K562 (cell line): ENCODE results near the gene HNRNPA3. TPM values are rescaled to one million over a fixed set of nuclear protein-coding genes. Genes with fewer than 3 reads are reported as not detected.
A peak's percentile ranks its signal among the peaks of the same experiment; 100 is the strongest.

Experiments
- FOS ChIP-seq: IDR thresholded peaks from 3 replicates; pipeline ENCODE4 v1.6.1; 2011; ENCODE audit not compliant: insufficient read length; ENCODE audit errors: extremely low read depth
- MEF2A ChIP-seq: IDR thresholded peaks from 2 replicates; pipeline ENCODE4 v1.6.1; 2011; ENCODE audit warnings: low read depth, mild to moderate bottlenecking, low read length, moderate library complexity; ENCODE audit not compliant: control insufficient read depth
- PCBP1 ChIP-seq: fragments of 200-400 bp; formaldehyde crosslinking; IDR thresholded peaks from 2 replicates; pipeline ENCODE4 v1.6.1; 2018; ENCODE audit warnings: mild to moderate bottlenecking, low read depth, low read length; ENCODE audit not compliant: poor library complexity, severe bottlenecking
- POLR3A ChIP-seq: IDR thresholded peaks from 2 replicates; pipeline ENCODE4 v1.6.1; 2011; ENCODE audit warnings: borderline replicate concordance, mild to moderate bottlenecking, moderate library complexity; ENCODE audit not compliant: insufficient read length, insufficient read depth; ENCODE audit errors: extremely low read depth
- SMAD3 ChIP-seq: fragments of 450-650 bp; formaldehyde crosslinking; conservative IDR thresholded peaks from 2 replicates; pipeline ENCODE4 v1.4.0; 2020; ENCODE audit warnings: mild to moderate bottlenecking
- SUPT5H ChIP-seq: fragments of 450-650 bp; IDR thresholded peaks from 2 replicates; pipeline ENCODE4 v1.6.1; 2016
- TBP ChIP-seq: optimal IDR thresholded peaks from 2 replicates; pipeline ENCODE3; 2011; ENCODE audit warnings: low read depth, low read length, improper control_type of control experiment
- TCF7L2 ChIP-seq: fragments of 150-350 bp; IDR thresholded peaks from 2 replicates; pipeline ENCODE4 v1.6.1; 2016; ENCODE audit warnings: low read depth, mild to moderate bottlenecking, low read length, moderate library complexity
- TOE1 ChIP-seq, 2 experiments: fragments of 450-650 bp in 1 of 2; sonication (generic) in 1 of 2; formaldehyde crosslinking in 1 of 2; IDR thresholded peaks; 2 replicates each; pipeline versions ENCODE4 v1.7.1 to v1.8.0; 2016 to 2022; ENCODE audit warnings: borderline replicate concordance in 2 of 2, mild to moderate bottlenecking in 2 of 2, antibody characterized with exemption in 1 of 2, inconsistent platforms in 1 of 2, low read depth in 1 of 2, missing genetic modification reagents in 1 of 2, moderate library complexity in 1 of 2
- ZNF232 ChIP-seq: sonication (generic); formaldehyde crosslinking; IDR thresholded peaks from 2 replicates; pipeline ENCODE4 v1.8.0; 2022; ENCODE audit warnings: mild to moderate bottlenecking, missing genetic modification reagents
- ZZZ3 ChIP-seq: fragments of 450-650 bp; IDR thresholded peaks from 2 replicates; pipeline ENCODE4 v1.6.1; 2016; ENCODE audit warnings: antibody characterized with exemption, mild to moderate bottlenecking, moderate library complexity
- polyA plus RNA-seq, 8 experiments: library from polyadenylated mRNA; depleted of rRNA in 4 of 8; stranded (reverse) in 5 of 8; unstranded in 3 of 8; fragments of >200 nt; fragmentation: Nextera tagmentation in 2 of 8; fragmentation: Illumina TruSeq in 1 of 8; extraction: Ambion mirVana in 2 of 8; extraction: Trizol in 1 of 8; gene quantifications; 2 replicates each; pipeline versions ENCODE4 v1.2.1 to v1.2.3, GENCODE V29; 2011 to 2014; ENCODE audit warnings: inconsistent platforms in 1 of 8, missing spikeins in 1 of 8
- total RNA-seq, 7 experiments: library from RNA; depleted of rRNA in 6 of 7; stranded (reverse); fragments of >200 nt in 6 of 7; fragmentation: Illumina TruSeq in 2 of 7; extraction: Trizol in 2 of 7; gene quantifications; 2 replicates each; pipeline versions ENCODE4 v1.2.1 to v1.2.3, GENCODE V29; 2011 to 2021; ENCODE audit warnings: low replicate concordance in 1 of 7
- TF ChIP-seq, protein P1 (sequence below): sonication (generic); formaldehyde crosslinking; IDR thresholded peaks from 2 replicates; pipeline ENCODE4 v1.8.0; 2022; ENCODE audit warnings: mild to moderate bottlenecking, missing genetic modification reagents
- TF ChIP-seq, protein P2 (sequence below): fragments of 250-450 bp; sonication (Bioruptor Pico); IDR thresholded peaks from 2 replicates; pipeline ENCODE4 v1.5.1; 2021; ENCODE audit warnings: mild to moderate bottlenecking
- TF ChIP-seq, protein P3 (sequence below): sonication (generic); formaldehyde crosslinking; IDR thresholded peaks from 2 replicates; pipeline ENCODE4 v1.8.0; 2023; ENCODE audit warnings: mild to moderate bottlenecking, missing genetic modification reagents
- TF ChIP-seq, protein P4 (sequence below): fragments of 250-450 bp; sonication (Bioruptor Pico); IDR thresholded peaks from 2 replicates; pipeline ENCODE4 v1.8.0; 2022; ENCODE audit warnings: moderate library complexity, mild to moderate bottlenecking, inconsistent platforms

HNRNPA3 gene
- total and polyA plus RNA-seq, 9 of the 15 experiments (the other 6 are each of a cell fraction or from before 2014, with no cell fraction given) = 72.8 to 428 (median 192) TPM

DNA sequence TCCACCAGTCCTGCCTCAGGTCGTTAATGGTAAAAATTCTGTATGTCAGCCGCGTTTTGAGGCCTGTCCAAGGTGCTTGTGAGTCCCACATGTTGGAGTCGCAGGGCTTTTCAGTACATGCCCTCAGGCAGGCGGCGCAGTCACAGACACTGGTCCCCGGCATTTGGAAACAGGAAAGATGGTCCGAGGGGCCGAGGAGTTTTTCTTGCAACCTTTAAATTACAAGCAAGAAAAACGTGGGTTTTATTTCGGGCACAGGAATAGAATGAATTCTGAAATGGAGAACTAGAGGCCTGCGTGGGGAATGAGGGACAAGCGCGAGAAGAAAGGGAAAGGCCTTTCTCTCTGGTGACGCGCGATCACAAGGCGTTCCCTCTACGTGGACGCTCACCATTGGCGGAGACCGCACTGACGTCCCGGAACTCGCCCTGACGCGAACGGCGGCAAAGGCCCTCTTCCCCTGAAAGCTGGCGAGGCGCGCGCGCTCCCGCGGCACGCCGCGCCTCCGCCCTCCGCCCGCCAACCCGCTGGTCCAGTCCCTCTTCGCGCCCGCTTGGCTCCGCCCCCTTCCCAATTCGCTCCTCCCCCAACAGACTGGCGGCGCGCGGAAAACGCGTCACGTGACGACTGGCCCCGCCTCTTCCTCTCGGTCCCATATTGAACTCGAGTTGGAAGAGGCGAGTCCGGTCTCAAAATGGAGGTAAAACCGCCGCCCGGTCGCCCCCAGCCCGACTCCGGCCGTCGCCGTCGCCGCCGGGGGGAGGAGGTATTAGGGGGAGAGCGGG is at the start of gene HNRNPA3 (continued):
- TF ChIP-seq, protein P1, sequence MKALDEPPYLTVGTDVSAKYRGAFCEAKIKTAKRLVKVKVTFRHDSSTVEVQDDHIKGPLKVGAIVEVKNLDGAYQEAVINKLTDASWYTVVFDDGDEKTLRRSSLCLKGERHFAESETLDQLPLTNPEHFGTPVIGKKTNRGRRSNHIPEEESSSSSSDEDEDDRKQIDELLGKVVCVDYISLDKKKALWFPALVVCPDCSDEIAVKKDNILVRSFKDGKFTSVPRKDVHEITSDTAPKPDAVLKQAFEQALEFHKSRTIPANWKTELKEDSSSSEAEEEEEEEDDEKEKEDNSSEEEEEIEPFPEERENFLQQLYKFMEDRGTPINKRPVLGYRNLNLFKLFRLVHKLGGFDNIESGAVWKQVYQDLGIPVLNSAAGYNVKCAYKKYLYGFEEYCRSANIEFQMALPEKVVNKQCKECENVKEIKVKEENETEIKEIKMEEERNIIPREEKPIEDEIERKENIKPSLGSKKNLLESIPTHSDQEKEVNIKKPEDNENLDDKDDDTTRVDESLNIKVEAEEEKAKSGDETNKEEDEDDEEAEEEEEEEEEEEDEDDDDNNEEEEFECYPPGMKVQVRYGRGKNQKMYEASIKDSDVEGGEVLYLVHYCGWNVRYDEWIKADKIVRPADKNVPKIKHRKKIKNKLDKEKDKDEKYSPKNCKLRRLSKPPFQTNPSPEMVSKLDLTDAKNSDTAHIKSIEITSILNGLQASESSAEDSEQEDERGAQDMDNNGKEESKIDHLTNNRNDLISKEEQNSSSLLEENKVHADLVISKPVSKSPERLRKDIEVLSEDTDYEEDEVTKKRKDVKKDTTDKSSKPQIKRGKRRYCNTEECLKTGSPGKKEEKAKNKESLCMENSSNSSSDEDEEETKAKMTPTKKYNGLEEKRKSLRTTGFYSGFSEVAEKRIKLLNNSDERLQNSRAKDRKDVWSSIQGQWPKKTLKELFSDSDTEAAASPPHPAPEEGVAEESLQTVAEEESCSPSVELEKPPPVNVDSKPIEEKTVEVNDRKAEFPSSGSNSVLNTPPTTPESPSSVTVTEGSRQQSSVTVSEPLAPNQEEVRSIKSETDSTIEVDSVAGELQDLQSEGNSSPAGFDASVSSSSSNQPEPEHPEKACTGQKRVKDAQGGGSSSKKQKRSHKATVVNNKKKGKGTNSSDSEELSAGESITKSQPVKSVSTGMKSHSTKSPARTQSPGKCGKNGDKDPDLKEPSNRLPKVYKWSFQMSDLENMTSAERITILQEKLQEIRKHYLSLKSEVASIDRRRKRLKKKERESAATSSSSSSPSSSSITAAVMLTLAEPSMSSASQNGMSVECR (CRISPR knock-in tag) = no peak
- TF ChIP-seq ZNF232 (CRISPR knock-in tag) = no peak
- TF ChIP-seq, protein P2, sequence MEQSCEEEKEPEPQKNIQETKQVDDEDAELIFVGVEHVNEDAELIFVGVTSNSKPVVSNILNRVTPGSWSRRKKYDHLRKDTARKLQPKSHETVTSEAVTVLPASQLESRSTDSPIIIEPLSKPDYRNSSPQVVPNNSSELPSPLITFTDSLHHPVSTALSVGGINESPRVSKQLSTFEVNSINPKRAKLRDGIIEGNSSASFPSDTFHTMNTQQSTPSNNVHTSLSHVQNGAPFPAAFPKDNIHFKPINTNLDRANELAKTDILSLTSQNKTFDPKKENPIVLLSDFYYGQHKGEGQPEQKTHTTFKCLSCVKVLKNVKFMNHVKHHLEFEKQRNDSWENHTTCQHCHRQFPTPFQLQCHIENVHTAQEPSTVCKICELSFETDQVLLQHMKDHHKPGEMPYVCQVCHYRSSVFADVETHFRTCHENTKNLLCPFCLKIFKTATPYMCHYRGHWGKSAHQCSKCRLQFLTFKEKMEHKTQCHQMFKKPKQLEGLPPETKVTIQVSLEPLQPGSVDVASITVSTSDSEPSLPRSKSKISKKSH (CRISPR knock-in tag) = no peak
- TF ChIP-seq, protein P3, sequence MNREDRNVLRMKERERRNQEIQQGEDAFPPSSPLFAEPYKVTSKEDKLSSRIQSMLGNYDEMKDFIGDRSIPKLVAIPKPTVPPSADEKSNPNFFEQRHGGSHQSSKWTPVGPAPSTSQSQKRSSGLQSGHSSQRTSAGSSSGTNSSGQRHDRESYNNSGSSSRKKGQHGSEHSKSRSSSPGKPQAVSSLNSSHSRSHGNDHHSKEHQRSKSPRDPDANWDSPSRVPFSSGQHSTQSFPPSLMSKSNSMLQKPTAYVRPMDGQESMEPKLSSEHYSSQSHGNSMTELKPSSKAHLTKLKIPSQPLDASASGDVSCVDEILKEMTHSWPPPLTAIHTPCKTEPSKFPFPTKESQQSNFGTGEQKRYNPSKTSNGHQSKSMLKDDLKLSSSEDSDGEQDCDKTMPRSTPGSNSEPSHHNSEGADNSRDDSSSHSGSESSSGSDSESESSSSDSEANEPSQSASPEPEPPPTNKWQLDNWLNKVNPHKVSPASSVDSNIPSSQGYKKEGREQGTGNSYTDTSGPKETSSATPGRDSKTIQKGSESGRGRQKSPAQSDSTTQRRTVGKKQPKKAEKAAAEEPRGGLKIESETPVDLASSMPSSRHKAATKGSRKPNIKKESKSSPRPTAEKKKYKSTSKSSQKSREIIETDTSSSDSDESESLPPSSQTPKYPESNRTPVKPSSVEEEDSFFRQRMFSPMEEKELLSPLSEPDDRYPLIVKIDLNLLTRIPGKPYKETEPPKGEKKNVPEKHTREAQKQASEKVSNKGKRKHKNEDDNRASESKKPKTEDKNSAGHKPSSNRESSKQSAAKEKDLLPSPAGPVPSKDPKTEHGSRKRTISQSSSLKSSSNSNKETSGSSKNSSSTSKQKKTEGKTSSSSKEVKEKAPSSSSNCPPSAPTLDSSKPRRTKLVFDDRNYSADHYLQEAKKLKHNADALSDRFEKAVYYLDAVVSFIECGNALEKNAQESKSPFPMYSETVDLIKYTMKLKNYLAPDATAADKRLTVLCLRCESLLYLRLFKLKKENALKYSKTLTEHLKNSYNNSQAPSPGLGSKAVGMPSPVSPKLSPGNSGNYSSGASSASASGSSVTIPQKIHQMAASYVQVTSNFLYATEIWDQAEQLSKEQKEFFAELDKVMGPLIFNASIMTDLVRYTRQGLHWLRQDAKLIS (CRISPR knock-in tag) = no peak
- no peak for TF ChIP-seq ZZZ3
- TF ChIP-seq SMAD3 (CRISPR knock-in tag) = peak; percentile 71; the same call in 1 of the 2 replicates
- no peak for TF ChIP-seq POLR3A
- TF ChIP-seq MEF2A = peak; percentile 13; the same call in 1 of the 2 replicates
- peak; percentile 100 for TF ChIP-seq TOE1 (IDR thresholded peaks at IDR 0.05; ENCODE audit: borderline replicate concordance)
- TF ChIP-seq TOE1 (CRISPR knock-in tag; IDR thresholded peaks at IDR 0.05; ENCODE audit: borderline replicate concordance, low read depth) = no peak
- no peak for TF ChIP-seq TBP
- peak; percentile 98 for TF ChIP-seq SUPT5H
- TF ChIP-seq PCBP1 = no peak
- TF ChIP-seq TCF7L2 = no peak
- TF ChIP-seq FOS = peak; percentile 48
- TF ChIP-seq, protein P4, sequence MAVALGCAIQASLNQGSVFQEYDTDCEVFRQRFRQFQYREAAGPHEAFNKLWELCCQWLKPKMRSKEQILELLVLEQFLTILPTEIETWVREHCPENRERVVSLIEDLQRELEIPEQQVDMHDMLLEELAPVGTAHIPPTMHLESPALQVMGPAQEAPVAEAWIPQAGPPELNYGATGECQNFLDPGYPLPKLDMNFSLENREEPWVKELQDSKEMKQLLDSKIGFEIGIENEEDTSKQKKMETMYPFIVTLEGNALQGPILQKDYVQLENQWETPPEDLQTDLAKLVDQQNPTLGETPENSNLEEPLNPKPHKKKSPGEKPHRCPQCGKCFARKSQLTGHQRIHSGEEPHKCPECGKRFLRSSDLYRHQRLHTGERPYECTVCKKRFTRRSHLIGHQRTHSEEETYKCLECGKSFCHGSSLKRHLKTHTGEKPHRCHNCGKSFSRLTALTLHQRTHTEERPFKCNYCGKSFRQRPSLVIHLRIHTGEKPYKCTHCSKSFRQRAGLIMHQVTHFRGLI = peak; percentile 37; the same call in 1 of the 2 replicates
